Adipocyte (in vitro differentiated cells): ENCODE measurements around the gene SZRD1.

Source experiments
- DNase-seq: peaks from one replicate; pipeline ENCODE4 v3.0.0-alpha.2; 2015; ENCODE audit warnings: low read depth
- H3K27me3 ChIP-seq: replicated peaks from 2 replicates; pipeline ENCODE4 v1.7.0; 2013; ENCODE audit warnings: mild to moderate bottlenecking, low read length, moderate library complexity; ENCODE audit not compliant: control insufficient read depth, insufficient read depth
- H3K36me3 ChIP-seq: 2 replicates; pipeline ENCODE4 v1.7.0; 2013; ENCODE audit warnings: low read length, mild to moderate bottlenecking, moderate library complexity; ENCODE audit not compliant: control insufficient read depth, insufficient read depth, severe bottlenecking
- H3K4me1 ChIP-seq: 2 replicates; pipeline ENCODE4 v1.7.0; 2013; ENCODE audit warnings: mild to moderate bottlenecking, low read length, moderate library complexity; ENCODE audit not compliant: control insufficient read depth, insufficient read depth
- H3K4me3 ChIP-seq: 2 replicates; pipeline ENCODE4 v1.7.0; 2013; ENCODE audit warnings: mild to moderate bottlenecking, low read length, moderate library complexity
- H3K9ac ChIP-seq: 2 replicates; pipeline ENCODE4 v1.7.0; 2013; ENCODE audit warnings: mild to moderate bottlenecking, low read length, moderate library complexity
- H3K9me3 ChIP-seq: 2 replicates; pipeline ENCODE4 v1.7.0; 2013; ENCODE audit warnings: mild to moderate bottlenecking, low read length, moderate library complexity; ENCODE audit not compliant: control insufficient read depth

The SZRD1 gene

DNA sequence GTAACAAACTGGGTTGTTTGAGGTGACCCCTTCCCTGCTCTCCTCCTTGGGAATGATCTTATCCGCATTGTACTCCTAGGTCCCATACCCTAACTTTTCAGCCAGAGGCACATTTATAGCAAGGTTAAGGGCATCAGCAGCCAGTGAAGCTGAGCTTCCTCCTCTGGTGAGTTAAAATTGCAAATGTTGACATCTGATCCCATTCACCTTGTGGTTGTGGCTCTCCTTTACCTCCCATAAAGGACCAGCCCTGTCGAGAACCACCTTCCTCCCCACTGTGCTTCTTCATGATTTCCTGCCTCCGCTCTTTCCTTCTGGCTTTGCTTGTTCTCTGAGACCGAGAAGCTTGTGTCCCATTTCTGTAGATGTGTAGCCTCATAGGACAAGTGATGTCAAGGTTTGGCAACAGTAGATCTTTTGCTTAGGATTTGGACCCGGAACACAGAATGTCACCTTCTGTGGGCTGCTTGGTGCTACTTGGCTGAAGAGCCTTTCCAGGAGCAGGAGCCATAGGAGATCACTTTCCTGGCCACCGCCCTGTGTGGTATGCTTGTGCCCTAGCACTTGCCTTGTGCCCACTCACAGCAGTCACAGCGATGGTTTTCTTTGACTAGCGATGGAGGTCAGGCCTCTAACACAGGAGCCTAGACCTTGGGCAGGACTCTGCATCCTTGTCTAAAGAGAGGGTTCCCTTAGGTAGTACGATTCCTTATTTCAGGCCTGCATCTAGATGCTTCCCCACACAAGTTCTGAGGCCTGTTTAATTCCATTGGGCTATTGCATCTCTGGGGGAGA is 18.8 kb downstream of the SZRD1 start:
- no peak overlapping the region for H3K4me3 ChIP-seq
- no peaks in the 10 kb centered on the region for H3K36me3 ChIP-seq
- peaks cover 28% of the 10 kb centered on the region for H3K4me1 ChIP-seq
- H3K9me3 ChIP-seq = no peaks in the 10 kb centered on the region
- no peaks in the 10 kb centered on the region for H3K27me3 ChIP-seq
- DNase-seq = no peak
- H3K9ac ChIP-seq = peak overlapping the region; percentile 31

DNA sequence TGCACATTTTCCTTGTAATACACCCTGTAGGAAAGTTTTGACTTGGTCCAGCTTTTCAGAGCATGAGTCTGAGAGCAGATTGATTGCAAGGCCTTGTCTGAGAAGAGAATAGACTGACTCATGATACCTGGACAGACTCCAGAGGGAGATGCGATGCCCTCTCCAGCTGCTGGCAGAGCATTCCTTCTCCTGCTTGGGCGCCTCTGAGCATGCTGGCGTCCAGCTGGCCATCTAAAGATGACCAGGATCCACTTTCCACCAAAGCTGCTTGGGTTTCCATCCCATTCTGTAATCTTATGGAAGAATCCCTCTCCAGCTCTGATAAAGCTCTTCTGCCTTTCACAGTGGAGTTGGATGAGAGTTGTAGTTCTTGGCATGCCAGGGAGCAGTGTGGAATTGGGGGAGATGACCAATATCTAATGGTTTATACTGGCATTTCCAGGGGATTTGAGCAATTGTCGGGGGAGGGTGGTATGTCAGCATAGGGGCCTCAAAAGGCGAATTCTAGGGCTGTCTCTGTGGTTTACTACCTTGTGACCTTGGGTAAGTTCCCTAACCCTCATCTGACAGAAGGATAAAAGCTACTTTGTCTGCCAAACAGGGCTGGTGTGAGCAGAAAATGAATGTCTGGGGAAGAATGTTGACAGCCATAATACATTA is 19.5 kb downstream of the SZRD1 start:
- H3K36me3 ChIP-seq = no peaks in the 10 kb centered on the region
- H3K9me3 ChIP-seq = no peaks in the 10 kb centered on the region
- peaks cover 32% of the 10 kb centered on the region for H3K4me1 ChIP-seq
- peak overlapping the region; percentile 62 for H3K9ac ChIP-seq
- DNase-seq = peak; percentile 92
- no peaks in the 10 kb centered on the region for H3K27me3 ChIP-seq
- peak overlapping the region; percentile 77 for H3K4me3 ChIP-seq

DNA sequence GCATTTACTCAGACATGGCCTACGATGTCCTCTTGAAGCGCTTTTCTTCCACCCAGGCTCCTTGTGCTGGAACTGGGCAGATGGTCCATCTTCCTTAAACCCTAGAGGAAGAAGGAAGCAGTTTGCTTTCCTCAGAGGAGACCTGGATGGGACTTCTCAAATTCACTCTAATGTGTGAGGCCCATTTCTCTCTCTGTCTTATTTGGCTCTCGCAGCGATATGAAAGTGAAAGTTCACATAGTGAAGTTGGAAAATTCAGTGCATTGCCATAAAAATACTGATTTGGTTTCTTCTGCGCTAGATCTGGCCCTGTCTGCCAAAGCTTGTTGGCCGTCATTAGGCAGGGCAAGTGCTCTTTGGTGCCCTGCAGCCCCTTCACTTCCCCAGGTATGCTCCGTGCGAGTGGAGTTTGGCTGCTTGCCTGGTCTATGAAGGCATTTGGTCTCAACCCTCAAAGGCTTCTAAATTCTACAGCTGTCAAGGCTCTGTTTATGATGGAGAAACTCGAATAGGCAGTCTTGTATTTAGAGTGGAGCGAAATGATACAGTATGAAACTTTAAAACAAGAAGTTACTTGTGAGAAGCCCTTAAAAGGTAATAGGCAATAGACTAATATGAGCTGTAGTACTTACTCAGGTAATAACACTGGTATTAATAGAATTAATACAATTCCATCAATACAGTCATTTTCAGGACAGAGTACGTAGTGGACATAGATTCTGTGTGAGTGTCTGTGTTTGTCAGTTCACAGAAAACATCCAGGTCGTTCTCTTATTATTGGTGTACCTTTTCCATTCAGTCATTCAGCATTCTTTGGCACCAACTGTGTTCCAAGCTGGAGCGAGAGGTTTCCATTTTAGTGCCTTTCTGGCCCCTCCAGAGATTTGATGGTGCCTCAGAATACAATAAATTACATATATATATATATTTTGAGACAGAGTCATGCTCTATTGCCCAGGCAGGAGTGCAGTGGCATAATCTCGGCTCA is 20.5 kb downstream of the SZRD1 start:
- H3K4me3 ChIP-seq = peak overlapping the region; percentile 77
- no peaks in the 10 kb centered on the region for H3K36me3 ChIP-seq
- peak overlapping the region; percentile 62 for H3K9ac ChIP-seq
- H3K27me3 ChIP-seq = no peaks in the 10 kb centered on the region
- DNase-seq = no peak
- no peaks in the 10 kb centered on the region for H3K9me3 ChIP-seq
- peaks cover 41% of the 10 kb centered on the region for H3K4me1 ChIP-seq

DNA sequence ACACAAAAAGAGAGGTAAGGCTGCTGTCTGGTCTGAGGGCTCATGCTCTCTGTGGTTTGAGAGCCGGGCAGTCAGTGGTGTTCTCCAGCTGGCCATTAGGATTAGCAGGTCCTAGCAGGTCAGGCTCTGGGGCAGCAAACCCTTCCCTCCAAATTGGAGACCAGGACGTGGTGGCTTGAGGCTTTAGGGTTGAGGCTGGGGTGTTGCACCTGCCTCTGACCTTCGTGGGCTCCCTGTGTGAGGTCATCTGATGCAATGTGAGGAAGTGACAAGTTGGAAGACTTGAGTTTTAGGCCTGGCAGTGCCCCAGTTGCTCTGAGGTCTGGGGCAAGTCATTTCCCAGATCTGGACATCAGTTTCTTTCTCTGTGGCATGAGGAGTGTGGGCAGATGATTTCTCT is 24.4 kb downstream of the SZRD1 start:
- peaks cover 48% of the 10 kb centered on the region for H3K4me1 ChIP-seq
- H3K4me3 ChIP-seq = no peak overlapping the region
- no peak overlapping the region for H3K9ac ChIP-seq
- no peaks in the 10 kb centered on the region for H3K9me3 ChIP-seq
- H3K27me3 ChIP-seq = no peaks in the 10 kb centered on the region
- no peak for DNase-seq
- H3K36me3 ChIP-seq = peaks cover 28% of the 10 kb centered on the region

DNA sequence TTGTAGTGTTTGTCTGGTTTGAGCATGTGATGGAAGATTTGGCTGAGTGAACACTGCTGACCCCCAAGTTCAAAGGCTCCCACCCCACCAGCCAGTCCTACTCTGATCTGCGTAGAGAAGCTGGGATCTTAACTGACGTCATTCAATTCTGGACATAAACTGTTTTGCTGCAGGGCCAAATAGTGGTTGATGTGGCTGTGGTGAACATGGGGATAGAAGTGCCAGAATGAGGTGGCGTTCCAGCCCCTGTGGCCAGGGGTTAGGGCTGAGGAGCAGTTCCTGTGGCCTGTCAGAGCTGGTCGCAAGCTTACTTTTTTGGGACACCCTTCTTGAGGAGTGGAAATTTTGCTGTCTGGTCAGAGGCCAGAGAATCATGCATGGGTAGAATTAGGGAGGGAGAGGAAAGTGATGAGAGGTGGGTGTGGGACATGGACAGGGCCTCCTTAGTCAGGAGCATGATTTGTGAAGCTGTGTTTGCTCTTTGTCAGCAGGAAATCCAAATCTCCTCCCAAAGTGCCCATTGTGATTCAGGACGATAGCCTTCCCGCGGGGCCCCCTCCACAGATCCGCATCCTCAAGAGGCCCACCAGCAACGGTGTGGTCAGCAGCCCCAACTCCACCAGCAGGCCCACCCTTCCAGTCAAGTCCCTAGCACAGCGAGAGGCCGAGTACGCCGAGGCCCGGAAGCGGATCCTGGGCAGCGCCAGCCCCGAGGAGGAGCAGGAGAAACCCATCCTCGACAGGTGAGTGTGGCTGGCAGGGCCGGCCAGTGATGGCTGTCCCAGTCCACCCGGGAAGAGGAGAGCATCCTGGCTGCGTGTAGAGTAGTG is 25.9 kb downstream of the SZRD1 start:
- Histone ChIP-seq H3K9ac (no peak overlapping the region), H3K9me3 (no peaks in the 10 kb centered on the region), H3K27me3 (no peaks in the 10 kb centered on the region), H3K4me1 (peaks cover 43% of the 10 kb centered on the region), H3K4me3 (no peak overlapping the region), H3K36me3 (peaks cover 32% of the 10 kb centered on the region)
- no peak for DNase-seq

DNA sequence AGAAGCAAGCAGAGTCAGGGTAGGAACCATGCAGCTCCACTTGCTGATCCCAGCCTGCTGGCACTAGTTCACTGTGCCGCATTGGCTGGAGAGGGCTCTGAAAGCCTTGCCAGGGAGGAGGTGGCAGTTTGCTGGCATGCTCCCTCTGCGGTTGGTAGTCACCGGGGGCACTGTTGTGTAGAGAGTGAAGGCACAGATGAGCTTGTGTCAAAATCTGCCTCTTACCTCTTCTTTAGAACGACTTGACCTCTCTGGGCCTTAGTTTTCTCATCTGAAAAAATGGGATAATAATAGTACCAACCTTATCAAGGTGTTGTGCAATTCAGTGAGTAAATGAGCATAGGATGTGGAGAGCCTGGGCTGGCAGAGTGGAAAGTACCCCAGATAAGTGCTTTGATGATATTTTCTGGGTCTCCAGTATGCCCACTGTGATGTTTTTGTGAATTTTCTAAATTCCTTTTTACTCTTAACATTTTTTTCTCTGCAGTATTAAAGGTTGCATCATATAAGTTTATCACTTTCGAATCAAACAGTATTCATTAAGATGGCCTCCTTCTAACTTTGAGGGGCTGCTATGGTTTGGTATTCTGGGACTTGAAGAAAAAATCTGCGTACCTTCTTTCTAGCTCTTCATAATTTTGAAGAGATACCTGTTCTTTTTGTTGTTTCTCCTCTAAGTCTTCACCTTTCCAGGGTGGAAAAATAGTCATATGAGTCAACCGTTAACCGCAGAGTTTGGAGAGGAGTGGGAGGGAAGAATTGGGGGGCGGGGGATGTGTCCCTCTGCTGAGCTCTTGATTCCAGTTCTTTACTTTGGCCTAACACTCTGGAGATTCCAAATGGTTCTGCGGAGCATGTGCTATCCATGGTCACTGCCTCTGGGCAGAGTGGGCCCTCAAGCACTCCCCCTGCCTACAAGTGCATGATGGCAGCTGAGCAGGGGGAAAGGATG is 26.8 kb downstream of the SZRD1 start:
- Histone ChIP-seq H3K9ac (no peak overlapping the region), H3K4me1 (peaks cover 40% of the 10 kb centered on the region), H3K4me3 (no peak overlapping the region), H3K27me3 (no peaks in the 10 kb centered on the region), H3K9me3 (no peaks in the 10 kb centered on the region), H3K36me3 (peaks cover 34% of the 10 kb centered on the region)
- DNase-seq = no peak

DNA sequence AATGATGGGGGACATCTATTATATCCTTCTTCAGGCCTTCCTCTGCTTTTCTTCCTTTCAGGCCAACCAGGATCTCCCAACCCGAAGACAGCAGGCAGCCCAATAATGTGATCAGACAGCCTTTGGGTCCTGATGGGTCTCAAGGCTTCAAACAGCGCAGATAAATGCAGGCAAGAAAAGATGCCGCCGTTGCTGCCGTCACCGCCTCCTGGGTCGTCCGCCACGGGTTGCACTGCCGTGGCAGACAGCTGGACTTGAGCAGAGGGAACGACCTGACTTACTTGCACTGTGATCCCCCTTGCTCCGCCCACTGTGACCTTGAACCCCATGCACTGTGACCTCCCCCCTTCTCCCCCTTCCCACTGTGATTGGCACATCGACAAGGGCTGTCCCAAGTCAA is 27.9 kb downstream of the SZRD1 start:
- H3K9ac ChIP-seq = no peak overlapping the region
- peaks cover 42% of the 10 kb centered on the region for H3K36me3 ChIP-seq
- no peaks in the 10 kb centered on the region for H3K9me3 ChIP-seq
- no peak for DNase-seq
- H3K27me3 ChIP-seq = no peaks in the 10 kb centered on the region
- H3K4me3 ChIP-seq = no peak overlapping the region
- H3K4me1 ChIP-seq = peaks cover 40% of the 10 kb centered on the region

DNA sequence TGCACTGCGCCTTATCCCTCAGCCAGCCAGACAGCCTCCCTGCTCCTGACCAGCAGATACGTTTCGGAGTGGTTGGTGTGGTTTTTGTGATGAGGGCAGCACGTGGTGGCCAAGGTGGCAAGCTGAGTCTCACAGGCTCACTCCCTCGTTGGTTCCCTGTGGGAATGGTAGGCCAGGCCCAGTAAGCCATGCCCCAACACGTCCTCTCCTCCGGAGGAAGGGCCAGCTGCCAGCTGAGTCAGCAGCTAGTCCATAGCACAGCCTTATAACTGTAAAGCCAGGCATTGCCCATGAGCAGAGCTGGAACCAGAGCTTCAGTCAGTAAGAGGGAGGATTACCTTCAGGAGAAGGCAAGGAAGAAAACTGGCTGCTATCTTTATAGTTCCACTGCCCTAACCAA is 29.5 kb downstream of the SZRD1 start:
- no peaks in the 10 kb centered on the region for H3K9me3 ChIP-seq
- no peaks in the 10 kb centered on the region for H3K27me3 ChIP-seq
- DNase-seq = peak; percentile 65
- H3K4me3 ChIP-seq = peak overlapping the region; percentile 11
- no peak overlapping the region for H3K9ac ChIP-seq
- peaks cover 36% of the 10 kb centered on the region for H3K4me1 ChIP-seq
- peaks cover 49% of the 10 kb centered on the region for H3K36me3 ChIP-seq

DNA sequence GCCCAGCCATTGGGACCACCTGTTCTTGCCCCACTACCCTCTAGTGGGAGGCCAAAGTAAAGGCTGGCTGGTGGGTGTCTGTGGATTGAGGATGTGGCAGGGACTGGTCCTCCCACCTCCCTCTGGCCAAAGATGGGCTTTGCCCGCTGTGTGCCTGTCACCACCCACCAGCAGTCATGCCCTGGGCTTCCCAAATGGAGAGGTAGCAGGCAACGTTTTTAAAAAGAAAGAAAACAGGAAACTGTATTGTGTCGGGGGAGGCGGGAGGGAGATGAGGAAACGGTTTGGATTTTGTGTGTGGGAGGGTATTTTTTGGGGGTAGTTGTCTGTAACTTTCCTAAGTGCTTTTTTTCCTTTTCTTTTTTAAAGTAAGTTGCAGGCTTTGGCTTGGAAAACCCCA is 30.1 kb downstream of the SZRD1 start:
- peaks cover 31% of the 10 kb centered on the region for H3K4me1 ChIP-seq
- H3K27me3 ChIP-seq = no peaks in the 10 kb centered on the region
- no peaks in the 10 kb centered on the region for H3K9me3 ChIP-seq
- peaks cover 49% of the 10 kb centered on the region for H3K36me3 ChIP-seq
- H3K9ac ChIP-seq = peak overlapping the region; percentile 7
- H3K4me3 ChIP-seq = peak overlapping the region; percentile 11
- DNase-seq = no peak
